Measurements from ENCODE around the gene FAH.
"Not testable (repeated sequence)": the region's sequence is repeated elsewhere in the genome, so short reads cannot be mapped to it uniquely, and the experiment has no call there.

FAH gene

DNA sequence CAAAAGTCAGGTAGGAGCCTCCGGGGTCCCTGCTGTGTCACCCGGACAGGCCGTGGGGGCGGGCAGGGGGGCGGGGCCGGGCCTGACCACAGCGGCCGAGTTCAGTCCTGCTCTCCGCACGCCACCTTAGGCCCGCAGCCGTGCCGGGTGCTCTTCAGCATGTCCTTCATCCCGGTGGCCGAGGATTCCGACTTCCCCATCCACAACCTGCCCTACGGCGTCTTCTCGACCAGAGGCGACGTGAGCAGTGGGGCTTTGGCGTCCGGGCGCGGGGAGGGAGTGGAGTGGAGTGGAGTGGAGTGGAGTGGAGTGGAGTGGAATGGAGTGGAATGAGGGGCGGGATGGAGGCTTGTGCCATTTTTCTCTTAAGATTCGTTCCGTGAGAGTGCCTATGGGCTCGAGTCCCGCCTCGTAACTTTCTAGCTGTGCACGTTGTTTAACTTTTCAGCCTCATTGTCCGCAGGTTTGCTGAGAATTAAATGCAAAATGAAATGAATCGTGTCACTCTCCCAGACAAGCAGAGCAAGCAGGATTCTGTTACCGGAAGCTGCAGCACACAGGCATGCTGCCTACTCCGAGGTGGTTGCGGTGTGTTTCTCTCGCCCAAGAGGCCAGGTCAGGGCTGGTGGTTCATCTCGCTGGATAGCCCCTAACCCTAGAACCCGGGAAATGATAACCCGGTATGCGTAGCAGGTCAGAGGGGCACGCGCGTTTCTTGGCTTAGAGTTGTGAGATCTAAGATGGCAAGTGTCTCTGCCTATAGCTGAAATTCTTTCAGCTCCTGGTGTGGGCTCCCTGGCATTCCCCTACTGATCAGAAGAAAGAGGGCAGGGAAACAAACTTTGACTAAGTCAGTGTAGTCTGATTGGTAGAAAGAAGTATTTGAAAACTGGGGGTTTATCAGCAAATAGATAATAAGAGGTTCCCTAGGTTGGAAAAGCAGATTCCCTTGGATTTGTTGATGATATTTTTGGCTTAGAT is at the start of gene FAH:
Gene FAH, plus strand, starts transcription at position 104 of the 981 bp plus-strand sequence. Its CDS starts 56 bp downstream, at position 160.
- peak; percentile 65 to 74 for DNase-seq

DNA sequence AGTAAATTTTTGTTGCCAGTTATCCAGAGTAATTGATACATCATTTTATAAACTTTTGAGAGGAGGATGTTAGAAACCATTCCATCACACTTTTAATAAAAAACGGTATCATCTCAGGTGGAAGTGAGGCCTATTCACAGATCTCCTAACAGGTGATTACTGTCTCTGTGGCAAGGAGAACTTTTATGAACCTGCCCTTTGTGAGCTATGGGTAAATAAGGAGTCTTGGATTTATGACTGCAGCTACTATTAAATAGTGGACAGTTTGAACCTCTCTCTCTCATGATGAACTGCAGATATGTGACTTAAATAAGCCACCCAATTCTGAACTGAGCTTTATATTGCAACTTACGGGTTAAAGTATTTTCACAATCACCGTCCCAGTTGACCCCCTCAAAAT is 47.6 kb upstream of the FAH start:
- DNase-seq = no peak

DNA sequence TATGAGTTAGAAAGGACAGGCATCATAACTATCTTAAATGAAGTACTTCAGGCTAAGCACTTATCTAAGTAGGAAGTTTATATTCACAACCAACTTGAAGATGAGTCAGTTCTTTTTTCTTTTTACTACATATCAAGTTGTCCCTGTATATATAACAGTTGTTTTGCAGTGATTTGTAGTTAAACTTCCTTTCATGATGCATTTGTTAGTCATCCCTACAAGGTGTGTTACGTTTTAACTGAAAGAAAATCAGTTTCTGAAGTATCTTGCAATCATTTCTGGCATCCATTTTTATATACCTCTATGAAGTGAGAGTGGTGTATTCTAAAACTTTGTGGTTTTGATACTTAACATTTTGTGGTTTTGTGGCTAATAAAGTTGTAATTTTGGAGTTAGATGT is 47.2 kb upstream of the FAH start:
- no peak for DNase-seq

DNA sequence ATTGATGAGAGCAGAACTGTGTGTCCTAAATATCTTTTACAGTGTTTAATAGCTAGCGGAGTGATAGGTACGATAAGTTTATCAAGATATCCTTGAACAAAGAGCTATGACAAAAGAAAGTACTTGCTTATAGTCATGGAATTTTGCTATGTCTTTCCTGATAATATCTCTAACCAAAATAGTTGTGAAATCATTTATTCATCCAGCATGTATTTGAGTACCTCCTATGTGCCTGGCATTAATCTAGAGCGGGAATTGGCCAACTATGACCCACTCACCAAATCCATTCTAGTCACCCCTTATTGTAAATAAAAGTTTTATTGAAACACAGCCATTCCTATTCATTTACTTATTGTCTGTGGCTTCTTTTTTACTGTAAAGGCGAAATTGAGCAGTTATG is 46.7 kb upstream of the FAH start:
- DNase-seq = no peak

DNA sequence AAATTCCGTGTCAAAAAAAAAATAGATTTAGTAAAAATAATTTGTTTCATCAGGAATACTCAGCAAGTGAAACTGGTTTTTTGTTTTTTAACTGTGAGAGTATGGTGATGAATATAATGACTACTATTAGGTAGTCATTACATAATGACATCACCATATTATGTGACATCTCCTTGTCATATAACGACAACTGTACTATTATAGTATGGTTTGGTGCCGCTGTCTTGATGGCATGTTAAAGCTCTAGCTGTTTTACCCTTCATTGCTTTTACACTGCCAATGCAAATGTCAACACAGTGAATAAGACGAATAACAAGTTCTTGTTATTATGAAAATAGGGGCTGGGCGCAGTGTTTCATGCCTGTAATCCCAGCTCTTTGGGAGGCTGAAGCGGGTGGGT is 45.6 kb upstream of the FAH start:
- no peak for DNase-seq

DNA sequence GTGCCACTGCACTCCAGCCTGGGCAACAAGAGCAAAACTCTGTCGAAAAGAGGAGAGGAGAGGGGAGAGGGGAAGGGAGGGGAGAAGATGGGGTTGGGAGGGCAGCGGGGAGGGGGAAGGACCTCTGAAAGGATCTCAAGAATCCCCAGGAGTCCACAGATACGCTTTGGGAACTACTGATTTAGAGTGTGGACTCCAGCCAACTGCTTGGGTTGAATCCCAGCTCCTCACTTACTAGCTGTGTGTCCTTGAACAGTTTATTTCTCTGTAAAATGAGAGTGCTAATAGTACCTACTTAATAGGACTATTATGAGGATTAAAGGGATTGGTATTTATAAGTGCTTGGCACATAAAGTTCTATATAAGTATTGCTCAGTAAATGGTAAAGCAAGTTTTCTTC is 45.0 kb upstream of the FAH start:
- DNase-seq = no peak

DNA sequence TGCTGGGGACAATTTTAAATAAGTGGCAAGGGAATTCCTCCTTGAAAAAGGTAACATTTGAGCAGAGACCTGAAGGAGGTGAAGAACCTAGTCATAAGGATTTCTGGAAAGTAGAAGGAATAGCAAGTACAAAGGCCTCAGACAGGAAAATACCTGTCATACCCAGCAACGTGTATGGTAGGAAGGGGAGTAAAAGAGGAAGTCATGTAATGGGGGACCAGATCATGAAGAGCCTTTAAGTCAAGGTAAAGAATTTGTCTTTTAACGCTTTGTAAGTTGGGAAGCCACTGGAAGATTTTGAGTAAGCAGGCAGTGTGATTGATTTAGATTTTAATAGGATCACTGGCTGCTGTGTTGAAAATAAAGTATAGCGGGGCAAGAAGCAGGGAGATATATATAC is 43.4 kb upstream of the FAH start:
- peak in 1 of 2 experiments; percentile 15 for DNase-seq

DNA sequence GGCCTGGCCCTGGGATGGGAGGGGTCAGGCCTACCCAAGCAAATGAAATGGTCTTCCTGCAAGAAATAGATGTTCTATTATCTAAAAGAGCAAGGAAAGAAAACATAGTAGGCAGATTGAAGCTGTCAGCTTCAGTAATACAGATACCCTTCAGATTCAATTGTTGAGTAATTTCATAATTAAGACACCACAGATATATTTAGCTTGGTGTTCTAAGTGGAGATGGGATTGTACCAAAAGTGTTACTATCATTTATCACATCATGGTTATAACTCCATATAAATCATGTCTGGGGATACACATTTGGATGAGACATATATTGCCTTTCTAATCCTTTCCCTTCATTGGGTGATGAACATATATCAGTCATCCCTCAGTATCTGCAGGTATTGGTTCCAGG is 41.9 kb upstream of the FAH start:
- DNase-seq = no peak

DNA sequence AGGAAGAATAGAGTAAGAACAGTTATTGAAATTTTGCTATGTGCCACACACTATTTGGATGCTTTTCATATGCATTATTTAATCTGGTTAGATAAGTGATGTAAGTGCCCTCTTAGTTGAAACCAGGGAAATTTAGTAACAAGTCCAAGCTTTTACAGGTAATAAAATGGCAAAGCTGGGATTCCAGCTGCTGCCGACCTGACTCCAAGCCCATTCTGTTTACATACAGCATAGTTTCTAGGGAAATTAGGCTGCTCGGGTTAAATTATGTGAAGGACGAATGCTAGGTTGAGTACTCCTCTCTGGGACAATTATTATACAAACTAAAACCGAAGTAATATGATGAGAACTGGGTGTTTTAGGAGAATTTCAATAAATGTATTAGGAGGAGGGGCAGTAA is 38.7 kb upstream of the FAH start:
- DNase-seq = no peak

DNA sequence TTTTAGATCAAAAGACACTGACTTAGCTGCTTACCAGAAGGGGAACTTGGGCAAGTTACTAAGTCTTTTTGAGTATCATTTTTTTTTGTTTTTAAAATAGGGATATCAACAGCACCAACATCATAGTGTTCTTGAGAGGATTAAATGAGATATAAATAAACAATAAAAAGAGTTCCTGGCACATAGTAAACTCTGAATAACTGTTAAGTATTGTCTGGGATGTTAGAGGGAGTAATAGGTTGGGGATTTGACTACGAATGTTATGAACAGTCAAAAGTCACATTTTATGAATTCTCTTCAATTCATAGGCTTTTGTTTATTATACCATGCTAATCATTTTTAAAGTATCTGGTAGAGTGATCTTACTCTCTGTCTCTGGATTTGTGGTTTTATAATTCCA is 37.8 kb upstream of the FAH start:
- DNase-seq = no peak

DNA sequence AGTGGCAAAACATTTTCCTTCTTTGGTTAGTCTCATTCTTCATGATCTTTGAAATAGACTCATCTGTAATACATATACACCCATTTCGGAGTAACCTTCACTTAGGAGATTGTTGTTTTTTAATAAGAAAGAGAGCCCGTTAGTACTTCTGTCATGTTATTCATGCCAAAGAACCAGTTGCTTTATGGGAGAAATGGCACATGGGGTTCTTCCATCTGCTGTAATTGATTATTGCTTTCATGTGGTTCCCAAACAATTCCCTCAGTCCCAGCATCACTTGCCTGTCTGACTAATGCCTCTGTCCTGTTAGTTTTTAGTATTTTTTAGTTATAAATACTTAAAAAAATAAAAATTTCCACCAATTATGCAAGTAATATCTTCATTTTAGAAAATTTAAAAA is 33.8 kb upstream of the FAH start:
- no peak for DNase-seq

DNA sequence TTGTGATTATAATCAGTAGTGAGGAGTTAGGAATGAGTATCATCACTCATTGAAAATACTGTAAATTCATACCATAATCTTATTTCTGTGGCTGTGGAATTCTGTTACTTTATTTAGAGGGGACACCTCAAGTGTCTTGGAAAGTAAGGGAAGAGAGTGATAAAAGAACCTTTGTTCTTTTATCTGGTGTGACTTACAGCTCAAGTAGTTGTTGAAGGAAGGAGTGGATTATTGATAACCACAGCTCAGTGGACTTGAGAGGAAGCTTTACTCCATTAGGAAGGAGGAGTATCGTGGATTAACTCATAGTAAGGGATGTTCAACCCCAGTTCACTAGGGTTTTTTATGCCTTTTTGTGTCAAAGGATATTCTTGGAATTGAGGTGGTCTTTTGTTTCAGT is 32.2 kb upstream of the FAH start:
- no peak for DNase-seq

DNA sequence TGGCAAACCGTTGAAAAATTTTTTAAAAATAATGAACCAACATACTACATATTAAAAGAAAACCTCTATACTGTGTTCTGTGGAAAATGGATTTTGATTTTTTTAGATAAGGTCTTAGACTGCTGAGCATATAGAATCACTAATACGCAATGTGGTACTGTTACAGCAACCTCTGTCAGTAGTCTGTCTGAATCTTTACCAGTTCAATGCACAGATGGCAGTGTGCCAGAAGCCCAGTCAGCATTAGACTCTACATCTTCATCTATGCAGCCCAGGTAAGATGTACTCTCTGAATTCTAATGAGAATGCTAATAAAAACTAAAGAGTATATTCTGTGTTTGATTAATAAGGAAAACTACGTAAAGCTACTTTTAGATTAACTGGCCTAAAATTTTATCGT is 31.3 kb upstream of the FAH start:
- DNase-seq = no peak

DNA sequence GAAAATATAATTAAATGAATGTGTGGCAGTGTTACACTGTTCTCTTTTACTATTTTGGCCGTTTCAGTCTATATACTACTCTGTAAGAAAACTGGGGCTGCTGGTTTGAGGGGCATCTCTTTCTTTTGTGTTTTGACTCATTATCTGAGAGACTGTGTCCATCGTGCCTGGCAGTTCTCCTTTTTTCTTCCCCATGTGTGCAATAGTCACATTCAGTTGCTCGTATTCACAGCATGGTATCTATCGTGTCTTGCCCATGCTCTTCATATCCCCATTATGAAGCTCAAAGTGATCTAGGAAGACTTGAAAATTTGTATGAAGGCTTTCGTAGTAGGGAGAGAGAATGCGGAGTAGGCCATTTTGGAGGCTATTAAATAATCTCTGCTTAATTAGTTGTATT is 29.8 kb upstream of the FAH start:
- no peak for DNase-seq

DNA sequence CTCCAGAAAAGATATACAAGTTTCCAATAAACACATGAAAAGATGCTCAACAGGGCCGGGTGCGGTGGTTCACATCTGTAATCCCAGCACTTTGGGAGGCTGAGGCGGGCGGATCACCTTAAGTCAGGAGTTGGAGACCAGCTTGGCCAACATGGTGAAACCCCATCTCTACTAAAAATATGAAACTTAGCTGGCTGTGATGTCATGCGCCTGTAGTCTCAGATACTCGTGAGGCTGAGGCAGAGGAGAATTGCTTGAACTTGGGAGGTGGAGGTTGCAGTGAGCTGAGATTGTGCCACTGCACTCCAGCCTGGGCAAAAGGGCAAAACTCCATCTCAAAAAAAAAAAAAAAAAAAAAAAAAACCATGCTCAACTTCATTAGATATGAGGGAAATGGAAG is 25.5 kb upstream of the FAH start:
- not testable (repeated sequence) for DNase-seq

DNA sequence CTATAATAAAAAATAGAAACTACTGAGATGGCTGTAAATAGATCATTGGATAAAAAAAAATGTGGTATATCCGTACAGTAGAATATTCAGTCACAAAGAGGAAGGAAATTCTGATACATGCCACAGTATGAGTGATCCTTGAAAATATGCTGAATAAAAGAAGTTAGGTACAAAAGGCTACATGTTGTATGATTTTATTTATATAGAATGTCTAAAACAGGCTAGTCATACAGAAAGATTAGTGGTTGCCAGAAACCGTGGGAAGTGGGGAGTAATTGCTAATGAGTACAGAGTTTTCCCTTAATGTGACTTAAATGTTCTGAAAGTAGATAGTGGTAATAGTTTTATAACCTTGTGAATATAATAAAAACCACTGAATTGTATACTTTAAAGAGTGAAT is 24.9 kb upstream of the FAH start:
- no peak for DNase-seq

DNA sequence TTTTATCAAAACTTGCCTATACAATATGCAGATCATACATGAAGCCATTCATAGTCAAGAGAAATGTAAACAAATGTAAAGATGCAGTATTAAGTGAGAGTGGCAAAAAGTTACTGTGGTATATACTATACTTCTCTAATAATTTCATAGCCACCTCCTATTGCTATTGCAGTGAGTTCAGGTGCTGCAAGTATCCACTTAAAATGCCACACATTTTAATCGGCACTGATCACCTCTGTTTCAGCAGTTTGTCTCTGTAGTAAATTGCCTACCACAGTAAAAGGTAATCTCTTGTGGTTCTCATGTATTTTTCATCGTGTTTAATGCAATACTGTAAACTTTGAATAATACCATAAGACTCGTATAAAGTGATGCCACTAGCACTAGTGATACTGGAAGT is 20.4 kb upstream of the FAH start:
- DNase-seq = no peak

DNA sequence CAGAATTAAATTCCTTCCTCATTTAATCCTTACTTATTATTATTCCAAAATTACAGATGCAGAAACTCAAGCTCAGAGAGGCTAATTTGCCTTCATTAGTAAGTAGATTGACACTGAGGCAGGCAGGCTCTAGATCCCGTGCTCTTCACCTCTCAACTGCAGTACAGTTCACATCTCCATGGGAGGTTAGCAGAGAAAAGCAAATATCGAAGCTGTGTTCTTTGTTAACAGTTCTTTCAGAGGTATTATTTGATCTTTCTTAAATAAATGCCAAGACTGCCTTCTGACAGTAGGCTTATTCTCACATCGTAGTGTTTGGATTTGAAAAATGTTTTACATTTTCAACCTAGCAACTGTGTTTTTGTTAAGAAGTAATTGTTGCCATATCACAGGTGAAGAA is 15.9 kb upstream of the FAH start:
- DNase-seq = no peak

DNA sequence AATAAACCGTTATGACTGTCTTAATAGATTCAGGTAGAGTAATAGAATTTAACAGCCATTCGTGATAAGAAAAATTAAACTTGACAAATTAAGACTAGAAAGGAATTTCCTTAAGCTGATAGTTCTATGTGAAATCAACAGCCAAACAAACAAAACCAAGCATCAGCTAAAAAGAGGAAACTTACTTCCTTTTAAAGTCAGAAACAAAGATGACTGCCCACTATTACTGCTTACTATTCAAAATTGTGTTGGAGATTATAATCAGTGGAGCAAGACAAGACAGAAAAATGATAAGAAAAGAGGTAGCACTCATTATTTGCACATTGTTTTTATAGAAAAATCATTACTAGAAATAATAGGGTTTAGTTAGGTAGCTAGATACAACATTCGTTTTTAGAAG is 13.8 kb upstream of the FAH start:
- DNase-seq = no peak

DNA sequence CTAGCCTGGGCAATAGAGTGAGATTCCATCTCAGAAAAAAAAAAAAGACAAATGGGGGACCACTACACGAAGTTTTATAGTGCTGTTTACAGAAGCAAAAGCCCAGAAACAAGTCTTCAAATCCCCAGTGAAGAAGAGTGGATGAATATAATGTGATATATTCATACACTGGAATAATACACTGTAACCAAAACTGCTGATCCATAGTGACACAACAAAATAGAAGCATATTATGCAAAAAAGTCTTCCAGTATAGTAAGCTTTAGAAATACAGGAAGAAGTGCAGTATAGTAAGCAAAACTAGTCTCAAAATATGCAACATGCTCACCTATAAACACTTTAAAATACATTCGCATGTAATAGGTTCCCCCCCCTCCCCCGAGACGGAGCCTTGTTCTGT is 11.9 kb upstream of the FAH start:
- no peak for DNase-seq

DNA sequence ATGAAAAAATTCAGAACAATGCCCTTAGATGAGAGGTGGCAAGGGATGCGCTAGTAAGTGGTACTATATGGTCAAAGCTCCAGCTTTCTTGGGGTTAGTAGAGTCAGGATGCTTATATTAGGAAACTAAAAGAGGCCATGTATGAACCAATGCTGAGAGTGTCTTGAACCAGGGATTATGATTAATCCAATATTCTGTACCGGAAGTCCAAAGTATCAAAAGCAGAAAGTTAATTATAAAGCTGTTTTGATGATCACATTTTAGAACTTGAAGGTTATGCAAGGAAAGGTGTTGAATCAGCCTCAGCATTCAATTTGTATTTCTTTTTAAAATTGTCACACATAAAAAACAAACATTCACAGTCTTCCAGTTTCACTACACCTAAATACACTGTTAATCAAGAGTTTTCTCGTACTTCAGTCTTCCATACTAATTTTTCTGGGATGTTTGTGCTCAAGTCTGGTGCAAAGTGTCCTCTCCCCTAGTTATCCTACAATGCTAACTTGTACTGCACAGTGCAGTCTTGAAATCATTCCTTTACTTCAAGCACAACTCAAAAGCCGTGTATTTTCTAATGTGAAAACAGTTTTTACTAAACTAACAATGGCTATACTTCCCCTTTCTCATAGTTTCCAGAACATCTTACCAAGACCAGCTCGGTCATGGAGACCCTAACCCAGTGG is 10.7 kb upstream of the FAH start:
- no peak for DNase-seq

DNA sequence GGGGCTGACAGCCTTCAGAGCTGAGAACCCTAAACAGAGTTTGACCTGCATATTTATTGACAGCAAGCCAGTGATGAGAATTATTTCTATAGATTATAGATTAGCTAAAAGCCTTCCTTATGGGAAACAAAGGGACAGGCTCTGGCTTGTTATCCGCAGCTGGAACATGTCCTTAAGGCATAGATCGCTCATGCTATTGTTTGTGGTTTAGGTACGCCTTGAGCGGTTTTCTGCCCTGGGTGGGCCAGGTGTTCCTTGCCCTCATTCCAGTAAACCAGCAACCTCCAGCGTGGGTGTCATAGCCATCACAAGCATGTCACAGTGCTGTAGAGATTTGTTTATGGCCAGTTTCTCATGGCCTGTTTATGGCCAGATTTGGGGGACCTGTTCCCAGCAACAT is 10.2 kb upstream of the FAH start:
- DNase-seq = no peak

DNA sequence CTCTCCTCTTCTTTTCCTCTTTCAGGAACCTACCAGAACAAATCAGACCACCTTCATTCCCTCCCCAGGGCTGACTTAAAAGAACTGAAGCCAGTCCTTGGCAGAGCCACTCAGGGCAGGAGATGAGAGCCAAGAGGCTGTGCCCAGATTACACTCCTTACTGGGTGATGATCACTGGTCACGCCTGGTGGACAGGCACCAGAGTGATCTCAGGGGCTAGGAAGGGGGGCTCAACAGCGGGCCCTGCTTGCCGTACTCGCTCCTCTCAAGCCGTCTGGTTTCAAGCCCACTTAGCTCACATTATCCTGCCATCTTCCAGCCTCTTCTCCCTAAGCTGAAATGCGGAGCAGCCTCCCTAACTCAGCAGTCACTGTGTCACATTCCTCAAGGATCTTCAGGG is 1.7 kb upstream of the FAH start:
- no peak for DNase-seq

DNA sequence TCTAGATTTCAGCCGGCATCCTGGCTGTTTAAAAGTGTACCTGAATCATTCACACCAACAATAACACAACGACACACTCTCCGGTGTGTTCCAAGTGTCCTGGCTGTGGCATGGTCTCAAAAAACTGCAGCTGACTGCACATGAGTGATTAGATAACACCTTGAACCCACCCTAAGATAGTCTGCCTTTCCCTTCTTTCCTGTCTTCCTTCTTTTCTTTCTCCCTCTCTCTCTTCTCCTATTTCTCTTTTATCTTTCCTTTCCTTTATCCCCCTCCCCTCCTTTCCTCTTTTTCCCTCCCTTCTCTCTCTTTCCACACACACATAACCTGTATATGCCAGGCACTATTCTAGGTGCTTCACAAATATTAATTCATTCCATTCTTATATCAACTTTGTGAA is 1.2 kb upstream of the FAH start:
- no peak for DNase-seq

All from Kasumi-1 (cell line).